ENCODE data around the gene ARRDC1.
"Not testable (repeated sequence)": the region's sequence is repeated elsewhere in the genome, so short reads cannot be mapped to it uniquely, and the experiment has no call there.

Gene ARRDC1

GRCh38 chr9:137613738-137614523 is 8.4 kb downstream of the ARRDC1 start:
- no peak for DNase-seq

GRCh38 chr9:137614631-137615386 is 9.3 kb downstream of the ARRDC1 start:
- no peak for DNase-seq

DNA sequence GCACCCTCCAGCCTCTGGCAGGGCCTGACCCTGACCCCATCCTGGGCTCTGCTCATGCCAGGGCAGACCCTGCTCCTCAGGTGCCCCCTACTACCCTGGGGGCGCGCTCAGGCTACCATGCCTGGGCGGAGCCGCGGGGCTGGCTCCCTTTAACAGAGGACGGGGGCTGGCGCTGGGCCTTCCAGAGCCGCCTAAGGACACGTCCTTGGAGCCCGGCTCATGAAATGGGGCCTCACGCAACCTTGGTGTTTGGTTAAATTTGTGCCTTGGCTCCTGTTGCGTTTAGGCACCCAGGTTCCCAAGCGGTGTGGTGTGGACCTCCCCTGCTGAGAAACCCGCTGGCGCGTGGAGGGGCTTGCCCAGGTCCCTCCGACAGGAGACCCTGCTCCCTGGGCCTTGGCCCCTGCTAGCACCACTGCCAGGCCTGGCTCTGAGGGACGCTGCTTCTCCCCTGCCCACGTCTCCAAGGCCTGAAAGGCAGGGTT is 9.9 kb downstream of the ARRDC1 start:
- no peak for DNase-seq

DNA sequence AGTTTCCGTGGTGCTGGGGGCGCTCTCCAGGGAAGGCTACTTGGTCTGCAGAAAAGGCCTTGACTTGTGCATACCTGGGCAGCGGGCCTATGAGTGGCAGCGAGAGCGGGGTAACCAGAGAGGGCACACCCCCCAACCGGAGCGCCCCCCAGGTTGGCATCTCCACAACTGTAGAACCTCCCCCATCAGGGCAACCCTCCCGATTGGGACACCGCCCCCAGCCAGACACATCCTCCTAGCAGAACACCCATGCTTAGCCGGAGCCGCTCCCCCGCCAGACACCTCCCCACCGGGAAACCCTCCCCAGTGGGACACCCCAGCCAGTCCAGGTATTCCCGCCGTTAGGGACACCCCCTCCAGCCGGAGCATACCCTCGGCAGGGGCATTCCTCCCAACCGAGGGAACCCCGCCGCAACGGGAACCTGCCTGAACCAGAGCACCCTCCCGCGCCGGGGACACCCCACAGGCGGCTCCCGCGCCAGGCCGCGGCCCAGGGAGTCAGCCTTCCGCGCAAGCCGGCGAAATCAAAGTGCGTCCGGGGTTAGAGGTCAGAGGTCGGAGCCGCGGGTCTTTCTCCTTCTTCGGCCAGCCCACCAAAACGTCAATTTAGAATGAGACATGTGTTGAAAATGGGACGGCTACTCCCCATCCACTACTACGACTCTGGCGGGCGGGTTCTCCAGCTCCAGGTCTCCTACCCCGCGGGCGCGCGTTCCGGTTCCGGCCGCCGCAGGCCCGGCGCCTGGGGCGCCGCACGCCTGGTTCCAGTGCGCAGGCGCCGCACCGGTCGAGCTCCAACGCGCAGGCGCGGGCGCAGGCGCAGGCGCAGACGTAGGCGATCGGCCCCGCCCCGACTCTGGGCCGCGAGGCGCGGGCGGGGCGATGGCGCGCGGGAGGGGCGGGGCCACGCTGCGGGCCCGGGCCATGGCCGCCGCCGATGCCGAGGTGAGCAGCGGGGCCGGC is 12.9 kb downstream of the ARRDC1 start, which contains the start of gene EHMT1:
TSS of gene EHMT1 (plus strand) at position 901 of the 963 bp plus-strand sequence. CDS start at position 925, 24 bp downstream.
- peak; percentile 86 for DNase-seq

DNA sequence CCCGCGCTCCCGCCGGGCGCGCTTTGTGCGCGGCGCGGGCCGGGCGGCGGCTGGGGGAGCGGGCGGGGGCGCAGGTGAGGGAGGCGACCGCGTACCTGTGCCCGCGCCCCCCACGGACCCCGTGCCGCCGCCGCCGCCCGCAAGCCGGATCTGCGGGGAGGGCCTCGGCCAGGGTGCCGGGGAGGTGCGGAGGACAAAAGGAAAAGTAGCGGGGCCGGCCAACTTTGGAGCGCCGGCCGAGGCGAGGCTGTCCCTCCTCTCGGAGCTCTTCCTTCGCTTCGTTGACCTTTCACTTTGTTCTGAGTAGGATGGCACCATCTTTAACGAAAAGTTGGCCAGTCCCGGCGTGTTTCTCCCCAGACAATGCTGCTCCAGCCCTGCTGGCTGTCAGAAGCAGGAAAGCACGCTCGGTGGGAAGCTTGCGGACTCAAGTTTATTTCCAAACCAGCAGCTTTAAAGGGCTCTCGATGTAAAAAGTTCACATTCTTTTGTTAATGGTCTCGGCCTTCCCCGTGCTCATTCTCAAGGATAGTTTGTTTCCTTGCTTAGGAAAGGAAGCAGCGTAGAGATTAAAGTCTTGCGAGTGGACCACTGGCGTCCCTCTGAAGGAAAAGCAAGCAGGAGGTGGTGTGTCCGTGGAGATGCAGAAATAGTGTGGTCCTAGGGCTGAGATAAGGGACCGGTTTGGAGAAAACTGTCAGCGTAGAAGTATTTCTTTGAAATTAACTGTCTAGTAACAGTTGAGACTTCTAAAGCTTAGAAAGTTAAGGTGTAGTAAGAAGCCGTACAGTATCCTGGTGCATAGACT is 14.0 kb downstream of the ARRDC1 start:
- DNase-seq = no peak

DNA sequence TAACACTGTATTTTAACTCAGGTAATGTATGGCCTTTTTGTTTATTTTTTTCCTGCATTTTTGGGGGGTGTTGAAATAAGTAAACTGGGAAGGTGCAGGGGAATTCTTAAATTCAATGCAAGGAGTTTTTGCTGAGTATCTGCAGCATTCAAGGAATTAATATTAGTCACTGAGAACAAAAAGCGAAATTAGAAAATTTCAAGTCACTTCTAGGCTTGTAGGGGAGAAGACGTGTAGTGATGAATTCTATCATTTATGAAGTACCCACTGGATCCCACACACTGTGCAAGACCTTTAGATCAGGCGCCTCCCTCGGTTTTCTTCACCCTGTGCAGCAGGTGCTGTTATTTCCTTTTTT is 14.5 kb downstream of the ARRDC1 start:
- DNase-seq = no peak

DNA sequence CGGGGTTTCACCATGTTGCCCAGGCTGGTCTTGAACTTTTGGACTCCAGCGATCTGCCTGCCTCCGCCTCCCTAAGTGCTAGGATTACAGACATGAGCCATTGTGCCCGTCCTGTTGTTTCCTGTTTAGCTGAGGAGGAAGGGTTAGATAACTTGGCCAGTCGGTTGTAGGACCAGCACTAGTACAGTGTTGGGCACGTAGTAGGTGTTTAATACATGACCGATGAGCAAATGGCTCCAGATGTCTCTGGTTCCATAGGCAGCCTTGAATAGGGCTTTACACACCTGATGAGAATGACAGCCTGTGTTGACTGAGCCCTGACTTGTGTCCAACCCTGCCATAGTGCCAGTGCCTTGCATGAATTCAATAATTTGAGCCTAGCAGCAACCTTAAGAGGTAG is 15.1 kb downstream of the ARRDC1 start:
- no peak for DNase-seq

GRCh38 chr9:137621131-137621757 is 15.8 kb downstream of the ARRDC1 start:
- no peak for DNase-seq

DNA sequence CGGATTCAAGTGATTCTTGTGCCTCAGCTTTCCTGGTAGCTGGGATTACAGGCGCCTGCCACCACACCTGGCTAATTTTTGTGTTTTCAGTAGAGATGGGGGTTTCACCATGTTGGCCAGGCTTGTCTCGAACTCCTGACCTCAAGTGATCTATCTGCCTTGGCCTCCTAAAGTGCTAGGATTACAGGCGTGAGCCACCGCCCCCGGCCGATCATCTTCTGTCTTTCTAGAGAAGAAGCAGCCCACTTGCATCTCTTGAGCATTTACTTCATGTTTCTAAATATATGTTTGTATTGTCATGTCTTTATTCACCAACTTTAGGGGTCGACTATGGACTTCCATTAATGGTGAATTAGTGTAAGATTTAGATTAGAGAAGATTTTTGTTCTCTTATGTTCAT is 16.7 kb downstream of the ARRDC1 start:
- not testable (repeated sequence) for DNase-seq

DNA sequence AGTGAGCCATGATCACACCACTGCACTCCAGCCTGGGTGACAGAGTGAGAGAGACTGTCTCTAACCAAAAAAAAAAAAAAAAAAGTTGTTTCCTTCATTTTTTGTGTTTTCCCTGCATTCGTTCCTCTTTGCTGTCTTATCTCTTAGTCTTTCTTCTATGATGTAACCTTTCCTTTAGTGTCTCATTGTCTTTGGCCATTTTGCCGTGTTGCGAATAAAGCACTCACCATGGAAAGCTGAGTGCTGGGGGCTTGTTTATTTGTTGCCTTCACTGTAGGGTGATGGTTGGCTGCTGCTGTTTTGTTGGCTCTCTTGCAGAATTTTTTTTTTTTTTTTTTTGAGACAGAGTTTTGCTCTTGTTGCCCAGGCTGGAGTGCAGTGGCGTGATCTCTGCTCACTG is 21.0 kb downstream of the ARRDC1 start:
- DNase-seq = no peak

DNA sequence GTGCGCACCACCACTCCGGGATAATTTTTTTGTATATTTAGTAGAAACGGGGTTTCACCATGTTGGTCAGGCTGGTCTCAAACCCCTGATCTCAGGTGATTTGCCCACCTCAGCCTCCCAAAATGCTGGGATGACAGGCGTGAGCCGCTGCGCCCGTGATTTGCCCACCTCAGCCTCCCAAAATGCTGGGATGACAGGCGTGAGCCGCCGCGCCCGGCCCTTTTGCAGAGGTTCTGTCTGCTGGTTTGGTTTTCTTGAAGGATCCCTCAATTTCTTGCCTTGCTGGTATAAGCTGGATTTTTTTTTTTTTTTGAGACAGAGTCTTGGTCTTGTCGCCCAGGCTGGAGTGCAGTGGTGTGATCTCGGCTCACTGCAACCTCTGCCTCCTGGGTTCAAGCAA is 21.9 kb downstream of the ARRDC1 start:
- DNase-seq = not testable (repeated sequence)

GRCh38 chr9:137630126-137630525 is 24.6 kb downstream of the ARRDC1 start:
- DNase-seq = no peak

DNA sequence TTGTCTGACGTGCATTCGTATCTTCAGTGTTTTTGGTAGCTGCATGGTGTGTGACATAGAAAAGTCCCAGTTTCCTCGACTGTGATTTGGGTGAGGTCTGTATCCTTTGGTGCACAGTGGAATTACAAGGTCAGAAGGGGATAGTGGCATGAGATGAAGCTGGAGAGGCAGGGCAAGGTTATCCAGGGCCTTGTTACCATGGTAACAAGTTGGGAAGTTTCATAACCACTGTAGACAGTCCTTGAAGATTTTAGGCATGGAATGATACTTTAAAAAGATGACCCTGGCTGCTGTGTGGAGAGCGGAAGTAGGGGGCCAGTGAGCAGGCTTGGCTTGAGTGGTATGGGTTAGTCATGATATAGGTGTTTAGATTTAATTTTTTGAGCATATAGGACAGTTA is 25.2 kb downstream of the ARRDC1 start:
- no peak for DNase-seq

DNA sequence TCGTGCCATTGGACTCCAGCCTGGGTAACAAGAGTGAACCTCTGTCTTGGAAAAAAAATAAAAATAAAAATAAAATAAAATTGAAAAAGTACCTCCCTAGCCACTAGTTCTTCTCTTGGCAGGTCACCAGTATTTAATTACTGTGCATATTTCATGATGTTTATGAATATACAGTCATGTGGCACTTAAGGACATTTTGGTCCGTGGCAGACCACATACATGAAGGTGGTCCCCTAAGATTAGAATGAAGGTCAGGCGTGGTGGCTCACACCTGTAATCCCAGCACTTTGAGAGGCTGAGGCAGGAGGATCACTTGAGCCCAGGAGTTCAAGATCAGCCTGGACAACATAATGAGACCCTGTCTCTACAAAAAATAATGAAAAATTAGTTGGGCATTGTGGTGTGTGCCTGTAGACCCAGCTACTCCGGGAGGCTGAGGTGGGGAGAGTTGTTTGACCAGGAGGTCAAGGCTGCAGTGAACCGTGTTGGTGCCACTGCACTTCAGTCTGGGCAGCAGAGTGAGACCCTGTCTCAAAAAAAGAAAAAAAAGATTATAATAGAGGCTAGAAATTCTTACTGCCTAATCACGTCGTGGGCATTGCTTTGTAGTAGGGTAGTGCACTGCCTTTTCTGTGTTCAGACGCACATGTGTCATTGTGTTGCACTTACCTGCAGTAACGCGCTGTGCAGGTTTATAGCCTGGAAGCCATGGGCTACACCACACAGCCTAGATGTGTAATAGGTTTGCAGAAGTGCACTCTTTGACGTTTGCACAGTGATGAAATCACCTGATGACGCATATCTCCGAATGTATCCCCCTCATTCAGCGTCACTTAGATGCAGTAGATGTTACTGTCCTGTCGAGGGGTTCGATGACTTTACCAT is 26.1 kb downstream of the ARRDC1 start:
- no peak for DNase-seq

- DNase-seq = no peak
Measured at GRCh38 chr9:137632230-137633161, 27.0 kb downstream of the ARRDC1 start.

GRCh38 chr9:137634016-137634415 is 28.5 kb downstream of the ARRDC1 start:
- no peak for DNase-seq

- DNase-seq = no peak
Measured at GRCh38 chr9:137638680-137639079, 33.2 kb downstream of the ARRDC1 start.

DNA sequence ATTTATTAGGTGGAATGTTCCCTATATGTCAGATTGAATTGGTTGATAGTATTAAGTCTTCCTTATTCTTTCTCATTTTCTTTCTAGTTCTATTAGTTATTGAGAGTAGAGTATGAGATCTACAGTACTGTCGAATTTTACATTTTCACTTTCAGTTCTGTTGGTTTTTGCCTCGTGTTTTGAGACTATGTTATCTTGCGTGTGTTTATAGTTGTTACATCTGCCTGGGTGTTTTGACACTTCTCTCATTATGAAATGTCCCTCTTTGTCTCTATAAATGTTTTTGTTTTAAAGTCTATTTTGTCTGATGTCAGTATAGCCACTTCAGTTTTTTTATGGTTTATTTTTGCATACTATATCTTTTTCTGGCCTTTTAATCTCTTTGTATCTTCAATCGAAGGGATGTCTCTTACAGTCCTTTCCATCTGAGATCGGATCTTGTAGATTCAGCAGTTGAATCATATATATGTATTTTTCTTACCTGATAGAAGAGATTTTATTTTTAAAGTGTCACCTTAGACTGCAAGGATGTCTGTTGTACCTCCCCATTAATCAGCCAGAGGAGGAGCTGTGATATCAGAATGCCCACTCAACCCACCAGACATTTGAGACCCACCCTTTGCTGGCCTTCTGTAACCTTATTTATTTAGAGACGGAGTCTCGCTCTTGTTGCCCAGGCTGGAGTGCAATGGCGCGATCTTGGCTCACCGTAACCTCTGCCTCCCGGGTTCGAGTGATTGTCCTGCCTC is 34.0 kb downstream of the ARRDC1 start:
- DNase-seq = no peak

All from activated gamma-delta T cell (primary cell).